ENCODE results near the gene IRF2BPL.

The IRF2BPL gene

DNA sequence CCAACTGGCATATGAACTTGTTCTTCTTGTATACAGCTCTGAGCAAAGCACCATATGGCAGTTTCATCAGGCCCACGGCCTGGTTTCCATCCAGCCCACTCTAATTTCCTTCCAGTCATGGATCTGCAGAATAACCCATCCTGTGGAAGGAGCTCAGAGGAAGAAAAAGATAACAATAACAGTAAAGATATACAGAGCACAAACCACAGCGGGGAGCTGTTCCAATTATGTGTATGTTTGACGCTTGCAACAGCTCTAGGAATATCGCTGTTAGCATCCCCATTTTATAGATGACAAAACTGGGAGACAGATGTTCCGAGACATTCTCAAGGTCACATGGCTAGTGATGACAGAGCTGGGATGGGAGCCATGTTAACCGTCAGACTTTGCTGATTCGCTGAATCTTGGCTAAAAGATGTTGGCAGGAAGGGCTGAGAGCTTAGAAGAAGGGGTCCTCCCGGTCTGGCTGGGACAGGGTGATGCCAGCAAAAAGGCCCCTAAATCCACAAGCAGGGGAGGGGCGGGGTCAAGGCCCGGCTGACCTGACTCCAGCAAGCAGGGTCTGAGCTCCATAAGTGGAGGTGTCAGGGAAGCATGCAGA, 35.2 kb upstream of the IRF2BPL start:
- H3K4me3 ChIP-seq (ENCODE audit: low read depth, low read length), result no peak overlapping the region
- TF ChIP-seq, protein P1, sequence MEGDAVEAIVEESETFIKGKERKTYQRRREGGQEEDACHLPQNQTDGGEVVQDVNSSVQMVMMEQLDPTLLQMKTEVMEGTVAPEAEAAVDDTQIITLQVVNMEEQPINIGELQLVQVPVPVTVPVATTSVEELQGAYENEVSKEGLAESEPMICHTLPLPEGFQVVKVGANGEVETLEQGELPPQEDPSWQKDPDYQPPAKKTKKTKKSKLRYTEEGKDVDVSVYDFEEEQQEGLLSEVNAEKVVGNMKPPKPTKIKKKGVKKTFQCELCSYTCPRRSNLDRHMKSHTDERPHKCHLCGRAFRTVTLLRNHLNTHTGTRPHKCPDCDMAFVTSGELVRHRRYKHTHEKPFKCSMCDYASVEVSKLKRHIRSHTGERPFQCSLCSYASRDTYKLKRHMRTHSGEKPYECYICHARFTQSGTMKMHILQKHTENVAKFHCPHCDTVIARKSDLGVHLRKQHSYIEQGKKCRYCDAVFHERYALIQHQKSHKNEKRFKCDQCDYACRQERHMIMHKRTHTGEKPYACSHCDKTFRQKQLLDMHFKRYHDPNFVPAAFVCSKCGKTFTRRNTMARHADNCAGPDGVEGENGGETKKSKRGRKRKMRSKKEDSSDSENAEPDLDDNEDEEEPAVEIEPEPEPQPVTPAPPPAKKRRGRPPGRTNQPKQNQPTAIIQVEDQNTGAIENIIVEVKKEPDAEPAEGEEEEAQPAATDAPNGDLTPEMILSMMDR (IDR thresholded peaks at IDR 0.05; ENCODE audit: low read depth, low read length, missing control alignments), result no peak
- in situ Hi-C loops (cut with HindIII; ENCODE audit: low sequenced_read_pairs), result no loop called here
- no peak for DNase-seq (ENCODE audit: low read depth)

DNA sequence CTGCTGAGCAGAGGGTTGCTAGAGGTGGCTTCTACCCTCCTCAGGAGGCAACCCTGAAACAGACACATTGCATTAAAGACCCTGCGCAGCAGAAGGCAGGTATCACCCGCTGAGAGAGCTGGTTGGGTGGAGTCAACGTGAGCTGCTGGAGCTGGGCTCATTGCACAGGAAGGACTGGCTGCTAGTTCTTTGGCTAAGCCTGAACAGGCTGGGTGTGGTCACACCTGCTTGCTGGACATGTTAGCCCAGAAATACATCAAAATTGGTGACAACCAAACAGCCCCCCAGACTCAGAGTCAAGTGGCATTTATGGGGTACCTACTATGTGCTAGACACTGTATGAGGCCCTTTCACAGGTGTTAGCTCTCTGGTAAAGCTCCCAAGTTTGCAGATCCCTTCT, 33.8 kb upstream of the IRF2BPL start:
- no peak for DNase-seq (ENCODE audit: low read depth)
- in situ Hi-C loops (cut with HindIII; ENCODE audit: low sequenced_read_pairs), result no loop called here

DNA sequence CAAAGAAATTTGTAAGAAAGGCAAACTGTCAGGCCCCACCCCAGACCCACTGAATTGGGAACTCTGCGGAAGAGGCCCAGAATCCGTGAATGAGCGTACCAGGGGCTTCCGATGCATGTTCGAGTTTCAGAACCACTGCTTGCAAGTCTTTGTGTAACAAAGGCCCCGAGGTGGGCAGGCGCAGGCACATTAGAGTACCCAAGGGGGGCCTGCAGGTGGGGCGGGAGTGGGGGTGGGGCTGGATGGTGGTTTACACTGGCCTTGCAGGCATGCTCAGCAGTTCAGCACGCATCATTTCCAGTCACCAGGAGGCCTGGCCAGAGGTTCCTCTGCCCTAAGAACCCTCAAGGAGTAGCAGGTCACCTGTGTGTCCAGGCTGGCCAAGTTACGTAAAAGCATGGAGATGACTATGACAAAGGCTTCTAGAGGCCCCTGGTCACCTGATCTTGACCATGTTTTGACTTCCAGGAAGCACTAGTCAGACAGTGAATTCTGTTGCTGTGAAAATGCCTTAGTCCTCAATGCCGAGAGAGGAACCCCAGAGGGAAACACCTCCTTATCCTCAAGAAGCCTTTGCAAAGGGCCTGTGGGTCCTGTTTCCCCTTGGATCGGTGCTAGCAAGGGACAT, 33.2 kb upstream of the IRF2BPL start:
- TF ChIP-seq, protein P1 (IDR thresholded peaks at IDR 0.05; ENCODE audit: low read depth, low read length, missing control alignments), result no peak

More for the DNA sequence above, 33.8 kb upstream of the IRF2BPL start:
- TF ChIP-seq, protein P1 (IDR thresholded peaks at IDR 0.05; ENCODE audit: low read depth, low read length, missing control alignments), result no peak
- no peak overlapping the region for H3K4me3 ChIP-seq (ENCODE audit: low read depth, low read length)

DNA sequence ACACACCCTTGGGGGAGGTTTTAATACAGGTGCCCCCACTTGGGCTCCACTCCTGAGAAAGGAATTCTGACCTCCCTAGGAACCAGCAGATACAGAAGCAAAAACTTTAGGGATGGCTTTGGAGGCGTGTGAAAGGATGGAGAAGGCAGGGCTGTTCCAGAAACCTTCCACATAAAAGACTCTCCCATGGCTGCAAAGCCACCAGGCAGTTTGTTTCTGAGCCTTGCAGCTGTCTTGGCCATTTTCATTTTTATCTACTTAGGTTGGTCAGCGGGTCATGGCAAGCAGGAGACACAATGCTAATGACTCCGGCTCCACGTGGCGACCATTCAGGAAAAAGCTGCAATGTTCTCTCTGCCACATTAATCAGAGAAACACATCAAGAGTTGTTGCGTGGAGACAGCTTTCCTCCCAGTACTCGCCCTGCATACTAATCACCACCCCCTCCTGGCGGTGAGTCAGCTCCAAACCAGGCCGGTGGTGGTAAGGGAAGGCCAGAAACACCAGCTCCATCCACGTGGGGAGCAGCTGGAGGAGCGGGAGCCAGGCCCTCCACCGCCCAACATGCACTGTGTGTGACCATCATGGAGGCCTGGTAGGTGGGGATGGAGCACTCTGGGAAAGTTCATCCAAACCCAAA, 30.9 kb upstream of the IRF2BPL start:
- in situ Hi-C loops (cut with HindIII; ENCODE audit: low sequenced_read_pairs), result no loop called here
- no peak overlapping the region for H3K4me3 ChIP-seq (ENCODE audit: low read depth, low read length)
- TF ChIP-seq, protein P1 (IDR thresholded peaks at IDR 0.05; ENCODE audit: low read depth, low read length, missing control alignments), result peak; percentile 45
- DNase-seq (ENCODE audit: low read depth), result peak; percentile 89

More for the DNA sequence above, 33.2 kb upstream of the IRF2BPL start:
- in situ Hi-C loops (cut with HindIII; ENCODE audit: low sequenced_read_pairs), result no loop called here
- DNase-seq (ENCODE audit: low read depth), result no peak
- no peak overlapping the region for H3K4me3 ChIP-seq (ENCODE audit: low read depth, low read length)

DNA sequence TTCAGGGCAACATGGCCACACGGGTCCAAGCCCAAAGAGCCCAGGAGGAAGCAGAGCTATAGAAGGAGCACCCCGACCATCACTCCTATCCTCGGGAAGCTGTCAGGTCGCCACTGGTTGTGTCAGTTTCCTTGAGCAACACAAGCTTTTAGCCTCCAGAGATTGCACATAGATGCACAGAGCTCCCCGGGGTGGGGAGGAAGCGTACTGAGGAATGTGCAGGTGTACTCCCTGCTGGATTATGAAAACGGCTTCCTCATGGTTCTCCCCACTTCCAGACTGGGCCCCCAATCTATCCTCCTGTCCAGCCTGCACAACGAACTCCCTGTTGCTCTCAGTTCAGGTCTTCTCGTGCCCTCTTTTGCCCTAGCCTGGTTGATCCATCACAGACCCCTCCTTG, 30.3 kb upstream of the IRF2BPL start:
- in situ Hi-C loops (cut with HindIII; ENCODE audit: low sequenced_read_pairs), result no loop called here
- no peak for DNase-seq (ENCODE audit: low read depth)
- TF ChIP-seq, protein P1 (IDR thresholded peaks at IDR 0.05; ENCODE audit: low read depth, low read length, missing control alignments), result no peak
- no peak overlapping the region for H3K4me3 ChIP-seq (ENCODE audit: low read depth, low read length)

DNA sequence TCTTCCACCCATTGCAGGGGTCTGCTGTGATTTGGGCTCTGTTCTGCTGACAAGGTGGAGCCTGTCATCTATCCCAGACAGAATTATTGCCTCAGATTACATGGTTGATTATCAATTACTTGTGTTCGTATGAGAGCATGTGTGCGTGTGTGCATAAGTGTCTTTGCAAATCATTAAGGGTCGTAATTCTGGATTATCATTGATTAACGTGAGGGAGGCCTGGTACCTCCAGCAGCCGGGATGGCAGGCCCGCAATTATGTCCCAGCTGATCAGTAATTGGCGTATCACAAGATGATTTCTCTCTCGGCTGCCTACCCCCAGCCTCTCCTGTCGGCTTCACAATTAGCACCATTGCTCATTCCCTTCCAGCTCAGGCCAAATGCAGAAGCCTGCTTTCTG, 29.6 kb upstream of the IRF2BPL start:
- no peak overlapping the region for H3K4me3 ChIP-seq (ENCODE audit: low read depth, low read length)
- no peak for DNase-seq (ENCODE audit: low read depth)
- TF ChIP-seq, protein P1 (IDR thresholded peaks at IDR 0.05; ENCODE audit: low read depth, low read length, missing control alignments), result no peak
- in situ Hi-C loops (cut with HindIII; ENCODE audit: low sequenced_read_pairs), result no loop called here

Data from astrocyte of the cerebellum (primary cell).